Nephron (organoid): Measurements from ENCODE around the gene ATP9A.

Experiments used
- H3K27ac Mint-ChIP-seq, 3 experiments: 2 replicates each; pipeline ENCODE4 v1.8.0; 2020; ENCODE audit warnings: mixed read lengths in 3 of 3, mild to moderate bottlenecking in 2 of 3, moderate library complexity in 1 of 3
- H3K27me3 Mint-ChIP-seq: 2 replicates; pipeline ENCODE4 v1.8.0; 2021; ENCODE audit warnings: low read depth, mild to moderate bottlenecking, moderate library complexity, mixed read lengths
- H3K36me3 Mint-ChIP-seq: 2 replicates; pipeline ENCODE4 v1.8.0; 2020; ENCODE audit warnings: low read depth, mixed read lengths
- H3K4me1 Mint-ChIP-seq: 2 replicates; pipeline ENCODE4 v1.8.0; 2020; ENCODE audit warnings: mixed read lengths
- H3K4me3 Mint-ChIP-seq, 3 experiments: 2 replicates each; pipeline ENCODE4 v1.8.0; 2020; ENCODE audit warnings: mild to moderate bottlenecking in 3 of 3, mixed read lengths in 3 of 3, moderate library complexity in 2 of 3
- H3K9me3 Mint-ChIP-seq: 2 replicates; pipeline ENCODE4 v1.8.0; 2020; ENCODE audit warnings: mixed read lengths
- TF ChIP-seq, protein P1 (sequence below), 3 experiments: fragments of 200-600 bp; sonication (generic); IDR thresholded peaks; one replicate each; pipeline ENCODE4 v1.5.0; 2021; ENCODE audit warnings: antibody characterized with exemption in 3 of 3; ENCODE audit not compliant: unreplicated experiment in 3 of 3

ATP9A gene

DNA sequence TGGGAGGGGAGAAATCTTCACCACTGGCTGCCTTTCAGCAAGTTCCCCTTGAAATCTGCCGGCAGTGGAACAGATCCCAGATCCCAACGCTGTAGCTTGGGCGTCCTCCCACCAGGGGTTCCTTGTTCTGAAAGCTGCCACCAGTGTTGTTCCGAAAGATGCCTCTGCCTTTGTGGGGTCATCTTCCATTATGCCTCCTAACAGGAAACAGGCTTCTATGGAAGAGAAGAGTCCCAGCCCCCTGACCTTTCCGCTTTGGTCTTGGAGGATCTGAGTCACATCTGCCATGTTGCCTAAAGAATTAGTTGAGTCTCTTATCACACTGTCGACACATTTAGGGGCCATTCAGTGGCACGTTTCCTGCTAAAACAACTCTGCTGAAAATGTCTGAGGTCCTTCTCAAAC is 168.2 kb downstream of the ATP9A start:
- Mint-ChIP-seq H3K36me3 (peaks cover 43% of the 10 kb centered on the region), H3K27me3 (no peaks in the 10 kb centered on the region), H3K27ac (peak overlapping the region in 2 of 3 experiments; percentile 35), H3K4me3 (no peak overlapping the region), H3K9me3 (no peaks in the 10 kb centered on the region), H3K4me1 (peaks cover 25% of the 10 kb centered on the region)
- TF ChIP-seq, protein P1, sequence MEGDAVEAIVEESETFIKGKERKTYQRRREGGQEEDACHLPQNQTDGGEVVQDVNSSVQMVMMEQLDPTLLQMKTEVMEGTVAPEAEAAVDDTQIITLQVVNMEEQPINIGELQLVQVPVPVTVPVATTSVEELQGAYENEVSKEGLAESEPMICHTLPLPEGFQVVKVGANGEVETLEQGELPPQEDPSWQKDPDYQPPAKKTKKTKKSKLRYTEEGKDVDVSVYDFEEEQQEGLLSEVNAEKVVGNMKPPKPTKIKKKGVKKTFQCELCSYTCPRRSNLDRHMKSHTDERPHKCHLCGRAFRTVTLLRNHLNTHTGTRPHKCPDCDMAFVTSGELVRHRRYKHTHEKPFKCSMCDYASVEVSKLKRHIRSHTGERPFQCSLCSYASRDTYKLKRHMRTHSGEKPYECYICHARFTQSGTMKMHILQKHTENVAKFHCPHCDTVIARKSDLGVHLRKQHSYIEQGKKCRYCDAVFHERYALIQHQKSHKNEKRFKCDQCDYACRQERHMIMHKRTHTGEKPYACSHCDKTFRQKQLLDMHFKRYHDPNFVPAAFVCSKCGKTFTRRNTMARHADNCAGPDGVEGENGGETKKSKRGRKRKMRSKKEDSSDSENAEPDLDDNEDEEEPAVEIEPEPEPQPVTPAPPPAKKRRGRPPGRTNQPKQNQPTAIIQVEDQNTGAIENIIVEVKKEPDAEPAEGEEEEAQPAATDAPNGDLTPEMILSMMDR (IDR thresholded peaks at IDR 0.05; ENCODE audit: unreplicated experiment in 3 of 3): no peak

GRCh38 chr20:51598556-51598955 is 169.6 kb downstream of the ATP9A start:
- Mint-ChIP-seq H3K9me3 (no peaks in the 10 kb centered on the region), H3K4me3 (no peak overlapping the region), H3K36me3 (peaks cover 31% of the 10 kb centered on the region), H3K27ac (no peak overlapping the region), H3K4me1 (peaks cover 34% of the 10 kb centered on the region), H3K27me3 (no peaks in the 10 kb centered on the region)
- TF ChIP-seq, protein P1 (IDR thresholded peaks at IDR 0.05; ENCODE audit: unreplicated experiment in 3 of 3): no peak

DNA sequence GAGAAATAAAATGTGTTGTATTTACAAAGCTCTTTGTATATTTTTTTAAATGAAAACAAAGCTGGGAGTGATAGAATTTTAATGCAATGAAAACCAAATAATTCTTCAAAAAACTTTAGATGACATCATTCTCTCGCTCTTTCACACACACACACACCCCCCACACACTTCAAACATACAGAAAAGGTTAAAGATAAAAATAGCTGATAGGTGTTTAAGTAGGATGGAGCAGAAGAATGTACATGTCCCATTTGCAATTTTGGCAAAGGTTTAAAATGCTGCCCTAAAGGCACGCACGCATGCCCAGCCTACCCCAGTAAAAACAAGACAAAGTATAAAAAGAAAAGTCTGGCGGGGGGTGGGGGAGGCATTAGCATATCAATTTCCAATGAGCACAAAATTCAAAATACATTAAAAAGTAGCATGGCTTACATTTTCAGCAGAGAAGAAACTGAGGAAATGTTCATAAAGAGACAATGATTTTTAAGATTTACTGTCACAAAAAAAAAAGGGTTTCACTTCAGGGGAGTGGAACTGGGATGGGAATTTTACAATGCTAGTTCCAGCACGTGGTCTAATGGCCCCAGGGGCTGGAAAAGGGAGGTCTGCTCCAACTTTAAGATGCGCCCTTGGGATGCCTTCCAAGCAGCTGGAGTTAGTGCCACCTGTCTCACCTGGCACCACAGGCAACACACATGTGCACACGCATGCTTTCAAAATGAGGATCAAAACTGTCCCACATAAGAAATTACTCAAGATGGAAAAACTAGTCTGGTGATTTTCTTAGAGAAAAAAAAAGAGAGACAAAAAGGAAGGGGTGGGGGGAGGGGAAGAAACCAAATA is 170.6 kb downstream of the ATP9A start:
- no peak overlapping the region for H3K27ac Mint-ChIP-seq
- TF ChIP-seq, protein P1 (IDR thresholded peaks at IDR 0.05; ENCODE audit: unreplicated experiment in 3 of 3): no peak
- H3K36me3 Mint-ChIP-seq: peaks cover 28% of the 10 kb centered on the region
- peaks cover 34% of the 10 kb centered on the region for H3K4me1 Mint-ChIP-seq
- no peaks in the 10 kb centered on the region for H3K27me3 Mint-ChIP-seq
- no peaks in the 10 kb centered on the region for H3K9me3 Mint-ChIP-seq
- no peak overlapping the region for H3K4me3 Mint-ChIP-seq

- TF ChIP-seq, protein P1 (IDR thresholded peaks at IDR 0.05; ENCODE audit: unreplicated experiment in 3 of 3): no peak
- Mint-ChIP-seq H3K27me3 (no peaks in the 10 kb centered on the region), H3K9me3 (no peaks in the 10 kb centered on the region), H3K4me1 (peaks cover 34% of the 10 kb centered on the region), H3K4me3 (no peak overlapping the region), H3K27ac (no peak overlapping the region), H3K36me3 (peaks cover 28% of the 10 kb centered on the region)
Measured at GRCh38 chr20:51596668-51597388, 171.4 kb downstream of the ATP9A start.

DNA sequence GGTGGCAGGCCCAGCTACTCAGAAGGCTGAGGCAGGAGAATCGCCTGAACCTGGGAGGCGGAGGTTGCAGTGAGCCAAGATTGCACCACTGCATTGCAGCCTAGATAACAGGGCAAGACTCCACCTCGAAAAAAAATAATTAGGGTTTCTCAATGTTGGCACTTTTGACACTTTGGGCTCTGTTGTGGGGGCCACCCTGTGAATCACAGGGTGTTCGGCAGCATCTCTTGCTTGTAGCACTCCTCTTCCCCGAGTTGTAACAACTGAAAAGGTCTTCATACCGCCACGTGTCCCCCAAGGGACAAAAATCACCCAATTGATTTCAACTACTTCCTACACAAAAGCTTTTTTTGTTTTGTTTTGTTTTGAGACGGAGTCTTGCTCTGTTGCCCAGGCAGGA is 172.4 kb downstream of the ATP9A start:
- Mint-ChIP-seq H3K9me3 (no peaks in the 10 kb centered on the region), H3K4me3 (no peak overlapping the region), H3K36me3 (peaks cover 22% of the 10 kb centered on the region), H3K4me1 (peaks cover 28% of the 10 kb centered on the region), H3K27me3 (no peaks in the 10 kb centered on the region), H3K27ac (no peak overlapping the region)
- TF ChIP-seq, protein P1 (IDR thresholded peaks at IDR 0.05; ENCODE audit: unreplicated experiment in 3 of 3): no peak
